Keratinocyte (primary cell): ENCODE data around the gene FAM20B. TPM values are rescaled to one million over a fixed set of nuclear protein-coding genes. Genes with fewer than 3 reads are reported as not detected.
"Not testable (repeated sequence)": the region's sequence is repeated elsewhere in the genome, so short reads cannot be mapped to it uniquely, and the experiment has no call there.

ENCODE experiments used
- DNase-seq: peaks from one replicate; pipeline ENCODE4 v3.0.0-alpha.2; 2011; ENCODE audit warnings: low read depth, missing footprints, low spot score
- FAIRE-seq: peaks from 2 replicates; lab custom pipeline; 2011; peaks lifted over from hg19 to GRCh38; lab: Jason Lieb, UNC
- H2AFZ ChIP-seq: 2 replicates; pipeline ENCODE4 v1.6.0; 2012; ENCODE audit warnings: low read length, control low read depth, inconsistent platforms; ENCODE audit not compliant: control insufficient read depth
- H3K27ac ChIP-seq: 2 replicates; pipeline ENCODE4 v1.5.1; 2011; ENCODE audit warnings: low read length; ENCODE audit not compliant: control insufficient read depth, insufficient read depth
- H3K27me3 ChIP-seq: 3 replicates; pipeline ENCODE4 v1.6.0; 2011; ENCODE audit warnings: low read length; ENCODE audit not compliant: control insufficient read depth, insufficient read depth; ENCODE audit errors: extremely low read depth
- H3K36me3 ChIP-seq, 2 experiments: 2 replicates in 1 of 2; 3 replicates in 1 of 2; pipeline ENCODE4 v1.5.1; 2011; ENCODE audit warnings: low read length in 2 of 2, mild to moderate bottlenecking in 1 of 2; ENCODE audit not compliant: control insufficient read depth in 2 of 2, insufficient read depth in 2 of 2; ENCODE audit errors: extremely low read depth in 1 of 2
- H3K4me1 ChIP-seq: 3 replicates; pipeline ENCODE4 v1.5.1; 2011; ENCODE audit warnings: low read length; ENCODE audit not compliant: control insufficient read depth, insufficient read depth; ENCODE audit errors: extremely low read depth
- H3K4me2 ChIP-seq: 3 replicates; pipeline ENCODE4 v1.6.0; 2011; ENCODE audit warnings: low read depth, low read length; ENCODE audit not compliant: control insufficient read depth, insufficient read depth; ENCODE audit errors: extremely low read depth
- H3K4me3 ChIP-seq, 3 experiments: fragments of 200-600 bp in 1 of 3; sonication (generic) in 1 of 3; 2 replicates in 2 of 3; 3 replicates in 1 of 3; pipeline ENCODE4 v1.5.1; 2011 to 2016; ENCODE audit warnings: low read length in 3 of 3, mild to moderate bottlenecking in 3 of 3, control low read depth in 2 of 3, inconsistent platforms in 1 of 3, low read depth in 1 of 3, mixed read lengths in 1 of 3, mixed run types in 1 of 3, moderate library complexity in 1 of 3; ENCODE audit not compliant: control insufficient read depth in 2 of 3, insufficient read depth in 2 of 3; ENCODE audit errors: extremely low read depth in 1 of 3
- H3K79me2 ChIP-seq: 2 replicates; pipeline ENCODE4 v1.6.0; 2012; ENCODE audit warnings: low read length; ENCODE audit not compliant: control insufficient read depth, insufficient read depth
- H3K9ac ChIP-seq: 3 replicates; pipeline ENCODE4 v1.6.0; 2011; ENCODE audit warnings: low read length; ENCODE audit not compliant: control insufficient read depth, insufficient read depth; ENCODE audit errors: extremely low read depth
- H3K9me1 ChIP-seq: 3 replicates; pipeline ENCODE4 v1.6.0; 2011; ENCODE audit warnings: low read length; ENCODE audit not compliant: control insufficient read depth, insufficient read depth; ENCODE audit errors: extremely low read depth
- H3K9me3 ChIP-seq: 2 replicates; pipeline ENCODE4 v1.5.1; 2012; ENCODE audit warnings: low read depth, low read length; ENCODE audit not compliant: control insufficient read depth
- H4K20me1 ChIP-seq: 3 replicates; pipeline ENCODE4 v1.6.0; 2011; ENCODE audit warnings: low read length; ENCODE audit not compliant: control insufficient read depth, insufficient read depth; ENCODE audit errors: extremely low read depth
- CTCF ChIP-seq, 3 experiments: IDR thresholded peaks in 1 of 3; conservative IDR thresholded peaks in 1 of 3; optimal IDR thresholded peaks in 1 of 3; 2 replicates in 2 of 3; 3 replicates in 1 of 3; pipeline versions ENCODE3 to v1.5.1; 2011; ENCODE audit warnings: low read length in 3 of 3, mild to moderate bottlenecking in 3 of 3, moderate library complexity in 2 of 3, control low read depth in 1 of 3, inconsistent platforms in 1 of 3; ENCODE audit not compliant: insufficient read depth in 2 of 3; ENCODE audit errors: extremely low read depth in 1 of 3
- EZH2 ChIP-seq: IDR thresholded peaks from one replicate; pipeline ENCODE4 v1.6.1; 2012; ENCODE audit warnings: inconsistent platforms, mild to moderate bottlenecking, low read length, moderate library complexity
- dilution Hi-C: fragments of 300-500 bp; cut with MboI; formaldehyde crosslinking; loops from one replicate; pipeline ENCODE4 v1.7.0; 2020; ENCODE audit warnings: low sequenced_read_pairs; ENCODE audit not compliant: extremely low pct_ligation_motif_present
- polyA plus RNA-seq, 5 experiments: library from polyadenylated mRNA; depleted of rRNA in 3 of 5; stranded (reverse) in 3 of 5; stranded (forward) in 1 of 5; unstranded in 1 of 5; fragments of >200 nt; gene quantifications; 1 replicate in 1 of 5; 2 replicates in 3 of 5; 3 replicates in 1 of 5; pipeline versions ENCODE4 v1.2.1 to v1.2.3, GENCODE V29; 2011 to 2012; ENCODE audit warnings: missing spikeins in 2 of 5, low read depth in 1 of 5, low replicate concordance in 1 of 5

Gene FAM20B
- polyA plus RNA-seq, 1 donor (not counting 4 experiments of a cell fraction or from before 2014, with no cell fraction given), result 20.1 TPM

- H3K9ac ChIP-seq, result no peak overlapping the region
Measured at GRCh38 chr1:178999061-178999460, 26.6 kb upstream of the FAM20B start.

GRCh38 chr1:179001451-179001850 lies 24.2 kb upstream of the FAM20B start:
- Histone ChIP-seq H2AFZ (no peak overlapping the region), H3K4me3 (no peak overlapping the region), H3K9me1 (no peaks in the 10 kb centered on the region), H3K27me3 (no peaks in the 10 kb centered on the region), H3K79me2 (no peaks in the 10 kb centered on the region), H3K4me1 (no peaks in the 10 kb centered on the region), H3K9ac (no peak overlapping the region), H3K36me3 (no peaks in the 10 kb centered on the region), H4K20me1 (no peaks in the 10 kb centered on the region), H3K9me3 (no peaks in the 10 kb centered on the region), H3K27ac (no peak overlapping the region), H3K4me2 (no peak overlapping the region)
- no peak for DNase-seq
- no peak for FAIRE-seq
- dilution Hi-C loops, result no loop called here
- TF ChIP-seq EZH2 (no peak), CTCF (optimal IDR thresholded peaks at IDR 0.05 in 1 of 3, IDR thresholded peaks at IDR 0.05 in 1 of 3, conservative IDR thresholded peaks at IDR 0.05 in 1 of 3; ENCODE audit: extremely low read depth in 1 of 3, insufficient read depth in 2 of 3, low read length in 3 of 3) (no peak)

More at GRCh38 chr1:178999061-178999460, 26.6 kb upstream of the FAM20B start:
- no peaks in the 10 kb centered on the region for H3K4me1 ChIP-seq
- no peak overlapping the region for H2AFZ ChIP-seq
- H4K20me1 ChIP-seq, result no peaks in the 10 kb centered on the region
- no peaks in the 10 kb centered on the region for H3K36me3 ChIP-seq
- no peak overlapping the region for H3K27ac ChIP-seq
- no peak overlapping the region for H3K4me3 ChIP-seq
- no peaks in the 10 kb centered on the region for H3K27me3 ChIP-seq
- no peak for TF ChIP-seq CTCF (optimal IDR thresholded peaks at IDR 0.05 in 1 of 3, IDR thresholded peaks at IDR 0.05 in 1 of 3, conservative IDR thresholded peaks at IDR 0.05 in 1 of 3; ENCODE audit: extremely low read depth in 1 of 3, insufficient read depth in 2 of 3, low read length in 3 of 3)
- no peak for TF ChIP-seq EZH2
- H3K9me1 ChIP-seq, result no peaks in the 10 kb centered on the region
- dilution Hi-C loops, result no loop called here
- no peaks in the 10 kb centered on the region for H3K9me3 ChIP-seq
- H3K4me2 ChIP-seq, result no peak overlapping the region
- DNase-seq (no peak), FAIRE-seq (no peak)
- H3K79me2 ChIP-seq, result no peaks in the 10 kb centered on the region

- H3K4me3 ChIP-seq, H3K9ac ChIP-seq, dilution Hi-C loops, DNase-seq, H3K79me2 ChIP-seq, H3K9me1 ChIP-seq, H3K36me3 ChIP-seq, H3K9me3 ChIP-seq, H3K27me3 ChIP-seq, H4K20me1 ChIP-seq, FAIRE-seq, H3K4me2 ChIP-seq, H2AFZ ChIP-seq, H3K4me1 ChIP-seq, H3K27ac ChIP-seq: not testable (repeated sequence)
Measured at GRCh38 chr1:179002064-179002463, 23.6 kb upstream of the FAM20B start.
